Measurements from ENCODE around the gene MMP2.

The MMP2 gene

GRCh38 chr16:55499281-55499680 lies 20.3 kb downstream of the MMP2 start:
- H3K9me2 ChIP-seq (replicated peaks; ENCODE audit: insufficient read depth, low read length), result no peaks in the 10 kb centered on the region
- no peaks in the 10 kb centered on the region for H3F3A ChIP-seq (ENCODE audit: insufficient read depth, low read length)
- H3K9me3 ChIP-seq (replicated peaks; ENCODE audit: insufficient read depth, low read length), result no peaks in the 10 kb centered on the region
- no peak for TF ChIP-seq EZH2 (optimal IDR thresholded peaks at IDR 0.05; ENCODE audit: low read depth, low read length)
- H3K27me3 ChIP-seq (replicated peaks; ENCODE audit: insufficient read depth, low read length), result no peaks in the 10 kb centered on the region
- H4K20me1 ChIP-seq (ENCODE audit: insufficient read depth, low read length), result no peaks in the 10 kb centered on the region
- no peaks in the 10 kb centered on the region for H3K4me1 ChIP-seq (ENCODE audit: low read length)
- H3K36me3 ChIP-seq (replicated peaks; ENCODE audit: insufficient read depth, low read length), result no peaks in the 10 kb centered on the region
- H2AFZ ChIP-seq (ENCODE audit: low read length), result no peak overlapping the region
- H3K79me2 ChIP-seq (ENCODE audit: low read length), result no peaks in the 10 kb centered on the region
- no peak overlapping the region for H3K9ac ChIP-seq (ENCODE audit: low read length)
- H3K27ac ChIP-seq (ENCODE audit: low read length), result no peak overlapping the region
- H3K4me2 ChIP-seq (ENCODE audit: low read depth, low read length), result no peak overlapping the region
- no peak overlapping the region for H3K4me3 ChIP-seq (ENCODE audit: low read length)
- no peak for DNase-seq

- Histone ChIP-seq H3K9ac (ENCODE audit: low read length) (no peak overlapping the region), H3K4me3 (ENCODE audit: low read length) (no peak overlapping the region), H3K27ac (ENCODE audit: low read length) (no peak overlapping the region), H3K79me2 (ENCODE audit: low read length) (no peaks in the 10 kb centered on the region), H3K36me3 (replicated peaks; ENCODE audit: insufficient read depth, low read length) (no peaks in the 10 kb centered on the region), H3K27me3 (replicated peaks; ENCODE audit: insufficient read depth, low read length) (no peaks in the 10 kb centered on the region), H4K20me1 (ENCODE audit: insufficient read depth, low read length) (no peaks in the 10 kb centered on the region), H3K4me2 (ENCODE audit: low read depth, low read length) (no peak overlapping the region), H3F3A (ENCODE audit: insufficient read depth, low read length) (no peaks in the 10 kb centered on the region), H3K9me2 (replicated peaks; ENCODE audit: insufficient read depth, low read length) (no peaks in the 10 kb centered on the region), H2AFZ (ENCODE audit: low read length) (no peak overlapping the region), H3K9me3 (replicated peaks; ENCODE audit: insufficient read depth, low read length) (no peaks in the 10 kb centered on the region), H3K4me1 (ENCODE audit: low read length) (no peaks in the 10 kb centered on the region)
- no peak for DNase-seq
- TF ChIP-seq EZH2phosphoT487 (IDR thresholded peaks at IDR 0.05; ENCODE audit: low read length) (no peak), EZH2 (optimal IDR thresholded peaks at IDR 0.05; ENCODE audit: low read depth, low read length) (no peak), CTCF (IDR thresholded peaks at IDR 0.05; ENCODE audit: low read length) (no peak)
These were observed 21.0 kb downstream of the MMP2 start for GRCh38 chr16:55499951-55500529.

- Histone ChIP-seq H3K27me3 (replicated peaks; ENCODE audit: insufficient read depth, low read length) (no peaks in the 10 kb centered on the region), H3K27ac (ENCODE audit: low read length) (no peak overlapping the region), H3K9me2 (replicated peaks; ENCODE audit: insufficient read depth, low read length) (no peaks in the 10 kb centered on the region), H3K4me2 (ENCODE audit: low read depth, low read length) (no peak overlapping the region), H4K20me1 (ENCODE audit: insufficient read depth, low read length) (no peaks in the 10 kb centered on the region), H3K9ac (ENCODE audit: low read length) (no peak overlapping the region), H3K9me3 (replicated peaks; ENCODE audit: insufficient read depth, low read length) (no peaks in the 10 kb centered on the region), H3K36me3 (replicated peaks; ENCODE audit: insufficient read depth, low read length) (no peaks in the 10 kb centered on the region), H2AFZ (ENCODE audit: low read length) (no peak overlapping the region), H3K4me3 (ENCODE audit: low read length) (no peak overlapping the region), H3F3A (ENCODE audit: insufficient read depth, low read length) (no peaks in the 10 kb centered on the region), H3K4me1 (ENCODE audit: low read length) (no peaks in the 10 kb centered on the region), H3K79me2 (ENCODE audit: low read length) (no peaks in the 10 kb centered on the region)
- DNase-seq, result no peak
- TF ChIP-seq EZH2phosphoT487 (IDR thresholded peaks at IDR 0.05; ENCODE audit: low read length), result no peak
These were observed 21.6 kb downstream of the MMP2 start for GRCh38 chr16:55500530-55501011.

GRCh38 chr16:55501549-55502322 lies 22.7 kb downstream of the MMP2 start:
- no peaks in the 10 kb centered on the region for H3K79me2 ChIP-seq (ENCODE audit: low read length)
- H3F3A ChIP-seq (ENCODE audit: insufficient read depth, low read length), result no peaks in the 10 kb centered on the region
- no peaks in the 10 kb centered on the region for H3K9me3 ChIP-seq (replicated peaks; ENCODE audit: insufficient read depth, low read length)
- H3K9ac ChIP-seq (ENCODE audit: low read length), result no peak overlapping the region
- no peak overlapping the region for H3K4me3 ChIP-seq (ENCODE audit: low read length)
- no peaks in the 10 kb centered on the region for H4K20me1 ChIP-seq (ENCODE audit: insufficient read depth, low read length)
- no peak overlapping the region for H3K27ac ChIP-seq (ENCODE audit: low read length)
- H3K4me1 ChIP-seq (ENCODE audit: low read length), result no peaks in the 10 kb centered on the region
- no peak overlapping the region for H2AFZ ChIP-seq (ENCODE audit: low read length)
- H3K36me3 ChIP-seq (replicated peaks; ENCODE audit: insufficient read depth, low read length), result no peaks in the 10 kb centered on the region
- no peak for TF ChIP-seq EZH2phosphoT487 (IDR thresholded peaks at IDR 0.05; ENCODE audit: low read length)
- TF ChIP-seq EZH2 (optimal IDR thresholded peaks at IDR 0.05; ENCODE audit: low read depth, low read length), result no peak
- TF ChIP-seq CTCF (IDR thresholded peaks at IDR 0.05; ENCODE audit: low read length), result no peak
- no peak overlapping the region for H3K4me2 ChIP-seq (ENCODE audit: low read depth, low read length)
- H3K27me3 ChIP-seq (replicated peaks; ENCODE audit: insufficient read depth, low read length), result no peaks in the 10 kb centered on the region
- DNase-seq, result no peak
- no peaks in the 10 kb centered on the region for H3K9me2 ChIP-seq (replicated peaks; ENCODE audit: insufficient read depth, low read length)
